DND-41 (cell line): ENCODE data around the gene FAM217B.

ENCODE experiments used
- EZH2 ChIP-seq: IDR thresholded peaks from 3 replicates; pipeline ENCODE4 v1.6.1; 2012; ENCODE audit warnings: borderline replicate concordance, low read depth, mild to moderate bottlenecking, moderate library complexity, low read length, inconsistent platforms; ENCODE audit not compliant: severe bottlenecking
- TF ChIP-seq, protein P1 (sequence below): IDR thresholded peaks from 2 replicates; pipeline ENCODE4 v1.5.1; 2012; ENCODE audit warnings: borderline replicate concordance, low read length, moderate library complexity, mild to moderate bottlenecking; ENCODE audit not compliant: poor library complexity, severe bottlenecking; ENCODE audit errors: extremely low read depth

DNA sequence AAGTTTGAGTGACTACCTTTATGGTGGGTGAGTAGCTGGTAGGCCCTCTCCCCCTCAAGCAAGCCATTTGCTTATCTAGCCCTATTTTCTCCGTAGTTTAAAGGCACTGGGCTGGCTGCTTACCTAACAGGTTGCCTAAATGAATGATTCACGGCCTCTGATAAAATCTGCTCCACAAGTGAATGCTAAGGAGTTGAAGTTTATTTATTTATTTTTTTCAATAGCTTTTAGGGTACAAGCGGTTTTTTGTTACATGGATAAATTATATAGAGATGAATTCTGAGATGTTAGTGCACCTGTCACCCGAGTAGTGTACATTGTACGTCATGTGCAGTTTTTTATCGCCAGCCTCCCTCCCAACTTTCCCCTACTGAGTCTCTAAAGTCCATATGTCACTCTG lies 9.7 kb downstream of the FAM217B start:
- TF ChIP-seq, protein P1, sequence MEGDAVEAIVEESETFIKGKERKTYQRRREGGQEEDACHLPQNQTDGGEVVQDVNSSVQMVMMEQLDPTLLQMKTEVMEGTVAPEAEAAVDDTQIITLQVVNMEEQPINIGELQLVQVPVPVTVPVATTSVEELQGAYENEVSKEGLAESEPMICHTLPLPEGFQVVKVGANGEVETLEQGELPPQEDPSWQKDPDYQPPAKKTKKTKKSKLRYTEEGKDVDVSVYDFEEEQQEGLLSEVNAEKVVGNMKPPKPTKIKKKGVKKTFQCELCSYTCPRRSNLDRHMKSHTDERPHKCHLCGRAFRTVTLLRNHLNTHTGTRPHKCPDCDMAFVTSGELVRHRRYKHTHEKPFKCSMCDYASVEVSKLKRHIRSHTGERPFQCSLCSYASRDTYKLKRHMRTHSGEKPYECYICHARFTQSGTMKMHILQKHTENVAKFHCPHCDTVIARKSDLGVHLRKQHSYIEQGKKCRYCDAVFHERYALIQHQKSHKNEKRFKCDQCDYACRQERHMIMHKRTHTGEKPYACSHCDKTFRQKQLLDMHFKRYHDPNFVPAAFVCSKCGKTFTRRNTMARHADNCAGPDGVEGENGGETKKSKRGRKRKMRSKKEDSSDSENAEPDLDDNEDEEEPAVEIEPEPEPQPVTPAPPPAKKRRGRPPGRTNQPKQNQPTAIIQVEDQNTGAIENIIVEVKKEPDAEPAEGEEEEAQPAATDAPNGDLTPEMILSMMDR = no peak
- no peak for TF ChIP-seq EZH2
